ENCODE measurements around the gene CMC2.

CMC2 gene

DNA sequence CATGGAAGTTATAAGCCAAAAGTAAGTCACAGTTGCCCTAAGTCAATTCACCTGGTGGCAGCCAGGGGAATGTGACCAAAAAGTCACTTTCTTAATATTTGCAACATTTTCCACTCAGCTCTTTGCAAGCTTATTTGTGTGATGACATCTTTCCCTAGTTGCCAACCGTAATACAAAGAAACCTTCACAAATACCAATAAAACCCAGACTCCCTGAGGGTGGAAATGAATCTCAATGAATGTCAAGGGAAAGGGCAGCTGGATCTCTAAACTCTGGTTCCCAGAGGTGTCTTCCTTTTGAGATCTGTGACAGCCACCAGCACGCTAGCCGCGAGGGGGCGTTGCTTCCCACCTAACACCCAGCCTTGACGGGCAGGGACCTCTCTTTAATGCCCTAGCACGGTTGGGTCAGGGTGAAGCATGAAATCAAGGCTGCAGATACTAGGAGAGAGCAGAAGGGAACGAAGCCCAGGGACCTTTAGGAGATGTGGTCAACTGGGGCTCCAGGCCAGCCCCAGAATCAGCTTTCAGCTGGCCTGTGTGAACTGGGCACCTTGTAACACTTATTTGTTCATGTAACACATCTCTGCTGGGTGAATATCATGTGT, 82.2 kb downstream of the CMC2 start:
- peak; percentile 93 for DNase-seq (ENCODE audit: low spot score)

DNA sequence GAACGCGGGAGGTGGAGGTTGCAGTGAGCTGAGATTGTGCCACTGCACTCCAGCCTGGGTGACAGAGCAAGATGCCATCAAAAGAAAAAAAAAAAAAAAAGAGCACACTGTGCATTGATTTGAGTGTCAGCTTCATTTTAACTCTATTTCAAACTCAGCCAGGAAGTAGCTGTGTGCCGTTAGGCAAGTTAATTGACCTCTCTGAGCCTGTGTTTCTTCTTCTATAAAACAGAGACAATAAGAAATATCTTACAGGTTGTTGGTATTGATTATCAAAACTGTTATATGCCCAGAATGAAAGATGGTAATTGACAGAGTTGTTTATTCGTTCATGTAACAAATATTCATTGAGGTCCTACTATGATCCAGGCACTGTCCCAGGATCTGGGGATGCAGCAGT, 83.3 kb downstream of the CMC2 start:
- DNase-seq (ENCODE audit: low spot score) = no peak

Data from HuH-7 (cell line).